Medulla oblongata (tissue), 1 donor: ENCODE measurements around the gene FNBP1L.

ENCODE experiments used
- DNase-seq: peaks from one replicate; pipeline ENCODE4 v3.0.0-alpha.2; 2015; ENCODE audit errors: extremely low spot score

Gene FNBP1L

GRCh38 chr1:93488207-93488606 is 40.3 kb downstream of the FNBP1L start:
- no peak for DNase-seq

- DNase-seq: peak; percentile 47
These were observed 41.8 kb downstream of the FNBP1L start for GRCh38 chr1:93489756-93490155.

GRCh38 chr1:93490357-93490756 is 42.4 kb downstream of the FNBP1L start:
- DNase-seq: no peak

- DNase-seq: no peak
These were observed 48.0 kb downstream of the FNBP1L start for GRCh38 chr1:93495911-93496310.

- no peak for DNase-seq
These were observed 48.6 kb downstream of the FNBP1L start for GRCh38 chr1:93496520-93496919.

GRCh38 chr1:93499075-93499474 is 51.2 kb downstream of the FNBP1L start:
- no peak for DNase-seq

- DNase-seq: no peak
These were observed 51.6 kb downstream of the FNBP1L start for GRCh38 chr1:93499533-93499932.

GRCh38 chr1:93500275-93500674 is 52.4 kb downstream of the FNBP1L start:
- DNase-seq: no peak

- DNase-seq: no peak
These were observed 53.5 kb downstream of the FNBP1L start for GRCh38 chr1:93501399-93501798.

- no peak for DNase-seq
These were observed 54.0 kb downstream of the FNBP1L start for GRCh38 chr1:93501829-93502369.

- no peak for DNase-seq
These were observed 54.7 kb downstream of the FNBP1L start for GRCh38 chr1:93502571-93502970.

- no peak for DNase-seq
These were observed 55.2 kb downstream of the FNBP1L start for GRCh38 chr1:93503163-93503562.

GRCh38 chr1:93503816-93504215 is 55.9 kb downstream of the FNBP1L start:
- no peak for DNase-seq

- DNase-seq: no peak
These were observed 56.5 kb downstream of the FNBP1L start for GRCh38 chr1:93504247-93505033.

GRCh38 chr1:93506126-93506525 is 58.2 kb downstream of the FNBP1L start:
- no peak for DNase-seq

- no peak for DNase-seq
These were observed 68.2 kb downstream of the FNBP1L start for GRCh38 chr1:93516164-93516563.

- no peak for DNase-seq
These were observed 70.6 kb downstream of the FNBP1L start for GRCh38 chr1:93518516-93518915.

GRCh38 chr1:93519199-93519829 is 71.4 kb downstream of the FNBP1L start:
- no peak for DNase-seq

- DNase-seq: no peak
These were observed 73.7 kb downstream of the FNBP1L start for GRCh38 chr1:93521618-93522017.

GRCh38 chr1:93522721-93523120 is 74.8 kb downstream of the FNBP1L start:
- DNase-seq: no peak

- DNase-seq: no peak
These were observed 77.5 kb downstream of the FNBP1L start for GRCh38 chr1:93525431-93525830.

GRCh38 chr1:93526431-93526830 is 78.5 kb downstream of the FNBP1L start:
- no peak for DNase-seq

- DNase-seq: no peak
These were observed 80.5 kb downstream of the FNBP1L start for GRCh38 chr1:93528412-93528811.
